HG02852 (cell line): Measurements from ENCODE around the gene NXPH4.

ENCODE experiments used
- ATAC-seq: cut with Tn5 transposase; IDR thresholded peaks from one replicate; pipeline ENCODE4 v1.9.1; 2021; ENCODE audit warnings: mild to moderate bottlenecking, moderate library complexity; ENCODE audit not compliant: unreplicated experiment

Gene NXPH4

GRCh38 chr12:57216014-57216911, at the start of gene NXPH4:
TSS of gene NXPH4 (plus strand) at chr12:57216794. CDS start at chr12:57216970, 176 bp downstream.
- ATAC-seq = peak; percentile 28

GRCh38 chr12:57166971-57167371, 49.6 kb upstream of the NXPH4 start:
- no peak for ATAC-seq

GRCh38 chr12:57168058-57168457, 48.5 kb upstream of the NXPH4 start:
- no peak for ATAC-seq

GRCh38 chr12:57169046-57169795, 47.4 kb upstream of the NXPH4 start:
- no peak for ATAC-seq

GRCh38 chr12:57169969-57170368, 46.6 kb upstream of the NXPH4 start:
- ATAC-seq = no peak

GRCh38 chr12:57170408-57170807, 46.2 kb upstream of the NXPH4 start:
- ATAC-seq = no peak

- ATAC-seq = no peak
These were observed 45.7 kb upstream of the NXPH4 start for GRCh38 chr12:57170927-57171326.

- no peak for ATAC-seq
These were observed 44.9 kb upstream of the NXPH4 start for GRCh38 chr12:57171668-57172067.

GRCh38 chr12:57173089-57173488, 43.5 kb upstream of the NXPH4 start:
- no peak for ATAC-seq

GRCh38 chr12:57173683-57174082, 42.9 kb upstream of the NXPH4 start:
- no peak for ATAC-seq

- no peak for ATAC-seq
These were observed 41.0 kb upstream of the NXPH4 start for GRCh38 chr12:57175428-57176138.

GRCh38 chr12:57176139-57176477, 40.5 kb upstream of the NXPH4 start:
- ATAC-seq = no peak

- ATAC-seq = no peak
These were observed 39.7 kb upstream of the NXPH4 start for GRCh38 chr12:57176846-57177245.

- no peak for ATAC-seq
These were observed 39.2 kb upstream of the NXPH4 start for GRCh38 chr12:57177354-57177753.

GRCh38 chr12:57178213-57178612, 38.4 kb upstream of the NXPH4 start:
- no peak for ATAC-seq

GRCh38 chr12:57179331-57180086, 37.1 kb upstream of the NXPH4 start:
- ATAC-seq = no peak

- no peak for ATAC-seq
These were observed 36.1 kb upstream of the NXPH4 start for GRCh38 chr12:57180321-57180989.

GRCh38 chr12:57181072-57181471, 35.5 kb upstream of the NXPH4 start:
- no peak for ATAC-seq

- ATAC-seq = no peak
These were observed 34.9 kb upstream of the NXPH4 start for GRCh38 chr12:57181561-57182155.
